ENCODE data around the gene TPP1. TPM values are rescaled to one million over a fixed set of nuclear protein-coding genes. Genes with fewer than 3 reads are reported as not detected.

Gene TPP1
- total and polyA plus RNA-seq, 2 donors (not counting 1 experiment from before 2014, with no cell fraction given): 127 to 136 TPM

- no peaks in the 10 kb centered on the region for H3K4me1 ChIP-seq (ENCODE audit: control insufficient read depth, extremely low read depth, insufficient read depth, low read length)
- H4K20me1 ChIP-seq (ENCODE audit: control insufficient read depth, extremely low read depth, insufficient read depth, low read length): no peaks in the 10 kb centered on the region
- no peaks in the 10 kb centered on the region for H3K9me3 ChIP-seq (ENCODE audit: control insufficient read depth, insufficient read depth, low read depth, low read length)
- H3K36me3 ChIP-seq (ENCODE audit: control insufficient read depth, insufficient read depth, low read length): no peaks in the 10 kb centered on the region
- H3K27me3 ChIP-seq (ENCODE audit: control insufficient read depth, insufficient read depth, low read length): peaks cover 25% of the 10 kb centered on the region
- DNase-seq (ENCODE audit: low read depth in 2 of 2): no peak
- TF ChIP-seq CTCF (conservative IDR thresholded peaks at IDR 0.05 in 1 of 2, IDR thresholded peaks at IDR 0.05 in 1 of 2; ENCODE audit: low read depth in 1 of 2, low read length in 2 of 2) (no peak), EZH2 (IDR thresholded peaks at IDR 0.05; ENCODE audit: low read length, missing control alignments) (no peak)
- H3K4me2 ChIP-seq (ENCODE audit: extremely low read depth, insufficient read depth, low read length): peak overlapping the region; percentile 19
- no peaks in the 10 kb centered on the region for H3K79me2 ChIP-seq (ENCODE audit: control insufficient read depth, insufficient read depth, low read length)
- peak overlapping the region in 1 of 4 experiments; percentile 55 for H3K4me3 ChIP-seq (replicated peaks in 1 of 4; ENCODE audit: control extremely low read depth in 1 of 4, insufficient read depth in 1 of 4, low read depth in 3 of 4, low read length in 4 of 4)
- H2AFZ ChIP-seq (ENCODE audit: low read length): no peak overlapping the region
- H3K9ac ChIP-seq (ENCODE audit: insufficient read depth, low read length): no peak overlapping the region
- H3K27ac ChIP-seq (ENCODE audit: insufficient read depth, low read length): no peak overlapping the region
Observed at GRCh38 chr11:6656936-6657335, 37.7 kb upstream of the TPP1 start.

GRCh38 chr11:6656584-6656915 is 37.3 kb upstream of the TPP1 start:
- Histone ChIP-seq H2AFZ (ENCODE audit: low read length) (no peak overlapping the region), H4K20me1 (ENCODE audit: control insufficient read depth, extremely low read depth, insufficient read depth, low read length) (no peaks in the 10 kb centered on the region), H3K4me2 (ENCODE audit: extremely low read depth, insufficient read depth, low read length) (peak overlapping the region; percentile 19), H3K27me3 (ENCODE audit: control insufficient read depth, insufficient read depth, low read length) (peaks cover 27% of the 10 kb centered on the region), H3K79me2 (ENCODE audit: control insufficient read depth, insufficient read depth, low read length) (no peaks in the 10 kb centered on the region), H3K36me3 (ENCODE audit: control insufficient read depth, insufficient read depth, low read length) (no peaks in the 10 kb centered on the region), H3K27ac (ENCODE audit: insufficient read depth, low read length) (no peak overlapping the region), H3K4me3 (replicated peaks in 1 of 4; ENCODE audit: control extremely low read depth in 1 of 4, insufficient read depth in 1 of 4, low read depth in 3 of 4, low read length in 4 of 4) (peak overlapping the region in 1 of 4 experiments; percentile 55), H3K4me1 (ENCODE audit: control insufficient read depth, extremely low read depth, insufficient read depth, low read length) (no peaks in the 10 kb centered on the region), H3K9ac (ENCODE audit: insufficient read depth, low read length) (no peak overlapping the region), H3K9me3 (ENCODE audit: control insufficient read depth, insufficient read depth, low read depth, low read length) (no peaks in the 10 kb centered on the region)
- DNase-seq (ENCODE audit: low read depth in 2 of 2): no peak
- TF ChIP-seq EZH2 (IDR thresholded peaks at IDR 0.05; ENCODE audit: low read length, missing control alignments): no peak
- no peak for TF ChIP-seq CTCF (conservative IDR thresholded peaks at IDR 0.05 in 1 of 2, IDR thresholded peaks at IDR 0.05 in 1 of 2; ENCODE audit: low read depth in 1 of 2, low read length in 2 of 2)

GRCh38 chr11:6655790-6656583 is 36.8 kb upstream of the TPP1 start, which contains the start of gene DCHS1:
DCHS1 (minus strand) TSS chr11:6655809; CDS start chr11:6641613, 14,196 bp downstream.
- Histone ChIP-seq H3K4me2 (ENCODE audit: extremely low read depth, insufficient read depth, low read length) (peak within 1 kb of the TSS; percentile 69), H3K79me2 (ENCODE audit: control insufficient read depth, insufficient read depth, low read length) (no peaks in the 10 kb centered on the region), H3K9me3 (ENCODE audit: control insufficient read depth, insufficient read depth, low read depth, low read length) (no peaks in the 10 kb centered on the region), H3K4me3 (replicated peaks in 1 of 4; ENCODE audit: control extremely low read depth in 1 of 4, insufficient read depth in 1 of 4, low read depth in 3 of 4, low read length in 4 of 4) (peak within 1 kb of the TSS; percentile 10 to 55 (median 45)), H4K20me1 (ENCODE audit: control insufficient read depth, extremely low read depth, insufficient read depth, low read length) (no peaks in the 10 kb centered on the region), H3K27ac (ENCODE audit: insufficient read depth, low read length) (no peak within 1 kb of the TSS), H3K36me3 (ENCODE audit: control insufficient read depth, insufficient read depth, low read length) (no peaks in the 10 kb centered on the region), H3K9ac (ENCODE audit: insufficient read depth, low read length) (peak within 1 kb of the TSS; percentile 28), H2AFZ (ENCODE audit: low read length) (peak within 1 kb of the TSS; percentile 41), H3K4me1 (ENCODE audit: control insufficient read depth, extremely low read depth, insufficient read depth, low read length) (no peaks in the 10 kb centered on the region), H3K27me3 (ENCODE audit: control insufficient read depth, insufficient read depth, low read length) (peaks cover 33% of the 10 kb centered on the region)
- no peak for DNase-seq (ENCODE audit: low read depth in 2 of 2)
- peak; percentile 94 for TF ChIP-seq EZH2 (IDR thresholded peaks at IDR 0.05; ENCODE audit: low read length, missing control alignments)
- TF ChIP-seq CTCF (conservative IDR thresholded peaks at IDR 0.05 in 1 of 2, IDR thresholded peaks at IDR 0.05 in 1 of 2; ENCODE audit: low read depth in 1 of 2, low read length in 2 of 2): no peak
